IgD-negative memory B cell (primary cell): Measurements from ENCODE around the gene TMTC1. TPM values are rescaled to one million over a fixed set of nuclear protein-coding genes. Genes with fewer than 3 reads are reported as not detected.

Experiments used
- H3K27ac Mint-ChIP-seq, 3 donors: one replicate each; pipeline ENCODE4 v1.8.0; 2020 to 2022; ENCODE audit warnings: mild to moderate bottlenecking in 3 of 3, mixed read lengths in 3 of 3, moderate library complexity in 1 of 3
- H3K27me3 Mint-ChIP-seq: one replicate; pipeline ENCODE4 v1.8.0; 2021; ENCODE audit warnings: mixed read lengths
- H3K36me3 Mint-ChIP-seq: one replicate; pipeline ENCODE4 v1.8.0; 2020; ENCODE audit warnings: mild to moderate bottlenecking, mixed read lengths
- H3K4me1 Mint-ChIP-seq, 3 donors: one replicate each; pipeline ENCODE4 v1.8.0; 2020 to 2022; ENCODE audit warnings: mixed read lengths in 3 of 3, mild to moderate bottlenecking in 1 of 3
- H3K4me3 Mint-ChIP-seq, 4 donors: one replicate each; pipeline ENCODE4 v1.8.0; 2020 to 2022; ENCODE audit warnings: mild to moderate bottlenecking in 4 of 4, mixed read lengths in 4 of 4, moderate library complexity in 3 of 4
- H3K9me3 Mint-ChIP-seq, 3 donors: one replicate each; pipeline ENCODE4 v1.8.0; 2020 to 2021; ENCODE audit warnings: mixed read lengths in 3 of 3, mild to moderate bottlenecking in 1 of 3
- polyA plus RNA-seq: library from polyadenylated mRNA; unstranded; fragments of 300-500 nt; fragmentation: Illumina TruSeq; gene quantifications from one replicate; pipeline ENCODE4 v1.2.3, GENCODE V29; 2021

Gene TMTC1
- polyA plus RNA-seq, 1 donor from 2014 or later, result not detected

- Mint-ChIP-seq H3K27me3 (no peaks in the 10 kb centered on the region), H3K9me3 (peaks cover 0 to 1% (median 0%) of the 10 kb centered on the region in 3 donors), H3K27ac (no peak overlapping the region), H3K4me1 (no peaks in the 10 kb centered on the region), H3K36me3 (no peaks in the 10 kb centered on the region), H3K4me3 (no peak overlapping the region)
Measured at GRCh38 chr12:29762637-29763300, 21.0 kb downstream of the TMTC1 start.

GRCh38 chr12:29759950-29760349 lies 23.8 kb downstream of the TMTC1 start:
- Mint-ChIP-seq H3K27ac (no peak overlapping the region), H3K36me3 (no peaks in the 10 kb centered on the region), H3K27me3 (no peaks in the 10 kb centered on the region), H3K4me1 (no peaks in the 10 kb centered on the region), H3K4me3 (no peak overlapping the region), H3K9me3 (peaks cover 0 to 5% (median 0%) of the 10 kb centered on the region in 3 donors)

GRCh38 chr12:29756741-29757390 lies 26.9 kb downstream of the TMTC1 start:
- H3K9me3 Mint-ChIP-seq, result peaks cover 0 to 5% (median 2%) of the 10 kb centered on the region in 3 donors
- no peaks in the 10 kb centered on the region for H3K4me1 Mint-ChIP-seq
- no peak overlapping the region for H3K27ac Mint-ChIP-seq

GRCh38 chr12:29754235-29755189 lies 29.2 kb downstream of the TMTC1 start:
- Mint-ChIP-seq H3K4me3 (no peak overlapping the region), H3K4me1 (no peaks in the 10 kb centered on the region), H3K36me3 (peaks cover 2% of the 10 kb centered on the region), H3K27ac (no peak overlapping the region), H3K9me3 (peaks cover 2 to 7% (median 4%) of the 10 kb centered on the region in 3 donors), H3K27me3 (no peaks in the 10 kb centered on the region)

More at GRCh38 chr12:29756741-29757390, 26.9 kb downstream of the TMTC1 start:
- peaks cover 2% of the 10 kb centered on the region for H3K36me3 Mint-ChIP-seq
- no peaks in the 10 kb centered on the region for H3K27me3 Mint-ChIP-seq
- no peak overlapping the region for H3K4me3 Mint-ChIP-seq

- Mint-ChIP-seq H3K36me3 (peaks cover 2% of the 10 kb centered on the region), H3K27me3 (no peaks in the 10 kb centered on the region)
Measured at GRCh38 chr12:29752121-29752520, 31.6 kb downstream of the TMTC1 start.

GRCh38 chr12:29751676-29752075 lies 32.1 kb downstream of the TMTC1 start:
- H3K36me3 Mint-ChIP-seq, result peaks cover 2% of the 10 kb centered on the region
- peaks cover 2 to 11% (median 4%) of the 10 kb centered on the region in 3 donors for H3K9me3 Mint-ChIP-seq
- H3K27ac Mint-ChIP-seq, result no peak overlapping the region
- H3K4me3 Mint-ChIP-seq, result no peak overlapping the region
- no peaks in the 10 kb centered on the region for H3K27me3 Mint-ChIP-seq
- H3K4me1 Mint-ChIP-seq, result no peaks in the 10 kb centered on the region

More at GRCh38 chr12:29752121-29752520, 31.6 kb downstream of the TMTC1 start:
- H3K4me1 Mint-ChIP-seq, result no peaks in the 10 kb centered on the region
- no peak overlapping the region for H3K4me3 Mint-ChIP-seq
- H3K27ac Mint-ChIP-seq, result no peak overlapping the region
- peaks cover 2 to 11% (median 4%) of the 10 kb centered on the region in 3 donors for H3K9me3 Mint-ChIP-seq

GRCh38 chr12:29750928-29751220 lies 32.9 kb downstream of the TMTC1 start:
- H3K27ac Mint-ChIP-seq, result no peak overlapping the region
- peaks cover 2% of the 10 kb centered on the region for H3K36me3 Mint-ChIP-seq
- no peaks in the 10 kb centered on the region for H3K27me3 Mint-ChIP-seq
- no peak overlapping the region for H3K4me3 Mint-ChIP-seq
- peaks cover 2 to 11% (median 4%) of the 10 kb centered on the region in 3 donors for H3K9me3 Mint-ChIP-seq
- no peaks in the 10 kb centered on the region for H3K4me1 Mint-ChIP-seq

GRCh38 chr12:29750131-29750927 lies 33.4 kb downstream of the TMTC1 start:
- no peaks in the 10 kb centered on the region for H3K27me3 Mint-ChIP-seq
- H3K4me3 Mint-ChIP-seq, result no peak overlapping the region

GRCh38 chr12:29744365-29744764 lies 39.4 kb downstream of the TMTC1 start:
- Mint-ChIP-seq H3K27ac (no peak overlapping the region), H3K4me1 (no peaks in the 10 kb centered on the region), H3K4me3 (no peak overlapping the region)

More at GRCh38 chr12:29750131-29750927, 33.4 kb downstream of the TMTC1 start:
- H3K4me1 Mint-ChIP-seq, result no peaks in the 10 kb centered on the region
- H3K36me3 Mint-ChIP-seq, result peaks cover 2% of the 10 kb centered on the region
- H3K9me3 Mint-ChIP-seq, result peaks cover 0 to 11% (median 2%) of the 10 kb centered on the region in 3 donors
- H3K27ac Mint-ChIP-seq, result no peak overlapping the region

GRCh38 chr12:29743801-29744200 lies 39.9 kb downstream of the TMTC1 start:
- H3K36me3 Mint-ChIP-seq, result no peaks in the 10 kb centered on the region
- H3K9me3 Mint-ChIP-seq, result no peaks in the 10 kb centered on the region
- H3K27me3 Mint-ChIP-seq, result no peaks in the 10 kb centered on the region
- no peak overlapping the region for H3K4me3 Mint-ChIP-seq
- no peak overlapping the region for H3K27ac Mint-ChIP-seq
- no peaks in the 10 kb centered on the region for H3K4me1 Mint-ChIP-seq

More at GRCh38 chr12:29744365-29744764, 39.4 kb downstream of the TMTC1 start:
- Mint-ChIP-seq H3K27me3 (no peaks in the 10 kb centered on the region), H3K36me3 (no peaks in the 10 kb centered on the region), H3K9me3 (peaks cover 0 to 3% (median 0%) of the 10 kb centered on the region in 3 donors)

- no peaks in the 10 kb centered on the region for H3K36me3 Mint-ChIP-seq
- no peaks in the 10 kb centered on the region for H3K9me3 Mint-ChIP-seq
- H3K27ac Mint-ChIP-seq, result no peak overlapping the region
- no peaks in the 10 kb centered on the region for H3K4me1 Mint-ChIP-seq
- no peaks in the 10 kb centered on the region for H3K27me3 Mint-ChIP-seq
- H3K4me3 Mint-ChIP-seq, result no peak overlapping the region
Measured at GRCh38 chr12:29743077-29743476, 40.7 kb downstream of the TMTC1 start.

- H3K9me3 Mint-ChIP-seq, result no peaks in the 10 kb centered on the region
- H3K4me1 Mint-ChIP-seq, result no peaks in the 10 kb centered on the region
- no peaks in the 10 kb centered on the region for H3K36me3 Mint-ChIP-seq
- H3K27me3 Mint-ChIP-seq, result no peaks in the 10 kb centered on the region
- H3K4me3 Mint-ChIP-seq, result no peak overlapping the region
- H3K27ac Mint-ChIP-seq, result no peak overlapping the region
Measured at GRCh38 chr12:29742646-29743045, 41.1 kb downstream of the TMTC1 start.

GRCh38 chr12:29741342-29742241 lies 42.1 kb downstream of the TMTC1 start:
- Mint-ChIP-seq H3K4me1 (no peaks in the 10 kb centered on the region), H3K27me3 (no peaks in the 10 kb centered on the region), H3K36me3 (no peaks in the 10 kb centered on the region), H3K27ac (no peak overlapping the region), H3K4me3 (no peak overlapping the region), H3K9me3 (peaks cover 0 to 2% (median 0%) of the 10 kb centered on the region in 3 donors)
